Sigmoid colon (tissue), 4 donors: ENCODE data around the gene RUNX1.

Experiments
- CTCF ChIP-seq, 4 experiments: fragments of 450-650 bp in 3 of 4; fragments of 200-600 bp in 1 of 4; IDR thresholded peaks; one replicate each; pipeline ENCODE4 v1.5.1; 2016 to 2019; ENCODE audit warnings: antibody characterized with exemption in 4 of 4, mild to moderate bottlenecking in 3 of 4, moderate library complexity in 2 of 4
- EP300 ChIP-seq, 4 donors: sonication (generic); formaldehyde crosslinking; IDR thresholded peaks; one replicate each; pipeline ENCODE4 v1.6.1; 2017; ENCODE audit warnings: antibody characterized with exemption in 4 of 4
- POLR2A ChIP-seq, 2 donors: fragments of 450-650 bp; IDR thresholded peaks; one replicate each; pipeline ENCODE4 v1.6.1; 2016; ENCODE audit warnings: antibody characterized with exemption in 2 of 2, mild to moderate bottlenecking in 2 of 2, moderate library complexity in 2 of 2

GRCh38 chr21:34803782-34804370 is 245.2 kb downstream of the RUNX1 start:
- TF ChIP-seq EP300 (IDR thresholded peaks at IDR 0.05) (no peak), POLR2A (IDR thresholded peaks at IDR 0.05) (no peak), CTCF (IDR thresholded peaks at IDR 0.05) (no peak)
